Measurements from ENCODE around the gene CCND1.
A peak's percentile ranks its signal among the peaks of the same experiment; 100 is the strongest.

CCND1 gene

GRCh38 chr11:69669486-69669885 is 28.5 kb downstream of the CCND1 start:
- no peak for DNase-seq

GRCh38 chr11:69670158-69670845 is 29.3 kb downstream of the CCND1 start:
- peak; percentile 66 for DNase-seq

- no peak for DNase-seq
These were observed 30.9 kb downstream of the CCND1 start for GRCh38 chr11:69671734-69672465.

- DNase-seq: peak; percentile 45
These were observed 33.4 kb downstream of the CCND1 start for GRCh38 chr11:69674267-69674885.

- peak; percentile 93 for DNase-seq
These were observed 34.1 kb downstream of the CCND1 start, which contains the start of gene LTO1 for GRCh38 chr11:69674886-69675714. Gene LTO1 (minus strand): TSS chr11:69675353. CDS start chr11:69675239, 114 bp downstream.

- no peak for DNase-seq
These were observed 36.8 kb downstream of the CCND1 start for GRCh38 chr11:69677749-69678148.

GRCh38 chr11:69680688-69681087 is 39.7 kb downstream of the CCND1 start:
- no peak for DNase-seq

- no peak for DNase-seq
These were observed 41.3 kb downstream of the CCND1 start for GRCh38 chr11:69682221-69682620.

- no peak for DNase-seq
These were observed 41.8 kb downstream of the CCND1 start for GRCh38 chr11:69682681-69683326.

GRCh38 chr11:69683764-69684333 is 42.9 kb downstream of the CCND1 start:
- no peak for DNase-seq

GRCh38 chr11:69684651-69685050 is 43.7 kb downstream of the CCND1 start:
- no peak for DNase-seq

- no peak for DNase-seq
These were observed 44.4 kb downstream of the CCND1 start for GRCh38 chr11:69685348-69685747.

GRCh38 chr11:69686452-69686851 is 45.5 kb downstream of the CCND1 start:
- no peak for DNase-seq

GRCh38 chr11:69686856-69687255 is 45.9 kb downstream of the CCND1 start:
- no peak for DNase-seq

- DNase-seq: peak; percentile 51
These were observed 47.2 kb downstream of the CCND1 start for GRCh38 chr11:69687969-69688771.

GRCh38 chr11:69689484-69690319 is 48.7 kb downstream of the CCND1 start:
- no peak for DNase-seq

GRCh38 chr11:69691463-69691862 is 50.5 kb downstream of the CCND1 start:
- DNase-seq: no peak

GRCh38 chr11:69692422-69692821 is 51.5 kb downstream of the CCND1 start:
- no peak for DNase-seq

GRCh38 chr11:69694781-69695180 is 53.8 kb downstream of the CCND1 start:
- peak; percentile 26 for DNase-seq

- DNase-seq: no peak
These were observed 54.6 kb downstream of the CCND1 start for GRCh38 chr11:69695581-69695980.

Data from NCI-H146 (cell line).